Endothelial cell of umbilical vein (primary cell): ENCODE measurements around the gene RFNG. TPM values are rescaled to one million over a fixed set of nuclear protein-coding genes. Genes with fewer than 3 reads are reported as not detected.

Source experiments
- BruUV-seq: library from RNA; stranded (reverse); fragments of 400-500 nt; replicated peaks from 2 replicates; lab custom pipeline; 2021; lab: Mats Ljungman, UMichigan
- CTCF ChIA-PET: fragments of 300-600, 350-600 bp; sonication (Branson Sonifier 250); formaldehyde crosslinking; loops from one replicate; lab custom pipeline; 2021; ENCODE audit warnings: antibody characterized with exemption, inconsistent platforms; lab: Charles Lee
- POLR2A ChIA-PET: fragments of 300-600, 350-600 bp; sonication (Branson Sonifier 250); formaldehyde crosslinking; loops from one replicate; lab custom pipeline; 2021; ENCODE audit warnings: antibody characterized with exemption, inconsistent platforms; lab: Charles Lee
- DNase-seq: peaks from one replicate; pipeline ENCODE4 v3.0.0-alpha.2; 2011; ENCODE audit warnings: low read depth, low spot score
- FAIRE-seq: peaks from 2 replicates; lab custom pipeline; 2011; peaks lifted over from hg19 to GRCh38; lab: Jason Lieb, UNC
- H2AFZ ChIP-seq: 2 replicates; pipeline ENCODE4 v1.6.0; 2012; ENCODE audit warnings: low read depth, low read length, control low read depth, inconsistent platforms
- H3K27ac ChIP-seq: 2 replicates; pipeline ENCODE4 v1.5.1; 2011; ENCODE audit warnings: low read depth, mild to moderate bottlenecking, control low read depth, low read length, moderate library complexity; ENCODE audit not compliant: insufficient read depth
- H3K27me3 ChIP-seq, 2 experiments: 2 replicates each; pipeline versions ENCODE4 v1.6.0 to v1.6.1; 2011; ENCODE audit warnings: low read length in 2 of 2, mixed read lengths in 1 of 2; ENCODE audit not compliant: control insufficient read depth in 2 of 2, insufficient read depth in 2 of 2
- H3K36me3 ChIP-seq, 2 experiments: 2 replicates in 1 of 2; 3 replicates in 1 of 2; pipeline ENCODE4 v1.5.1; 2011; ENCODE audit warnings: low read length in 2 of 2, mild to moderate bottlenecking in 1 of 2, moderate library complexity in 1 of 2; ENCODE audit not compliant: control insufficient read depth in 2 of 2, insufficient read depth in 2 of 2; ENCODE audit errors: extremely low read depth in 1 of 2
- H3K4me1 ChIP-seq: 3 replicates; pipeline ENCODE4 v1.5.1; 2011; ENCODE audit warnings: mild to moderate bottlenecking, low read length; ENCODE audit not compliant: control insufficient read depth, insufficient read depth; ENCODE audit errors: extremely low read depth
- H3K4me2 ChIP-seq: 2 replicates; pipeline ENCODE4 v1.6.1; 2011; ENCODE audit warnings: low read length, control low read depth, mixed read lengths; ENCODE audit not compliant: insufficient read depth
- H3K4me3 ChIP-seq, 3 experiments: fragments of 200-600 bp in 1 of 3; sonication (generic), shearing (Covaris generic) in 1 of 3; replicated peaks in 1 of 3; 2 replicates each; pipeline ENCODE4 v1.5.1; 2011 to 2016; ENCODE audit warnings: control low read depth in 3 of 3, low read length in 3 of 3, mild to moderate bottlenecking in 2 of 3, inconsistent platforms in 1 of 3, low read depth in 1 of 3, moderate library complexity in 1 of 3; ENCODE audit not compliant: insufficient read depth in 1 of 3
- H3K79me2 ChIP-seq: 2 replicates; pipeline ENCODE4 v1.6.0; 2012; ENCODE audit warnings: low read length, inconsistent platforms; ENCODE audit not compliant: control insufficient read depth, insufficient read depth
- H3K9ac ChIP-seq: replicated peaks from 2 replicates; pipeline ENCODE3; 2011; ENCODE audit warnings: low read length, control low read depth; ENCODE audit not compliant: insufficient read depth; ENCODE audit errors: extremely low read depth
- H3K9me1 ChIP-seq: replicated peaks from 3 replicates; pipeline ENCODE4 v1.6.0; 2011; ENCODE audit warnings: mild to moderate bottlenecking, low read length; ENCODE audit not compliant: control insufficient read depth, insufficient read depth; ENCODE audit errors: extremely low read depth
- H3K9me3 ChIP-seq: replicated peaks from 2 replicates; pipeline ENCODE4 v1.5.1; 2012; ENCODE audit warnings: low read length, inconsistent platforms; ENCODE audit not compliant: control insufficient read depth, insufficient read depth
- H4K20me1 ChIP-seq: replicated peaks from 2 replicates; pipeline ENCODE3; 2011; ENCODE audit warnings: mild to moderate bottlenecking, low read length; ENCODE audit not compliant: control insufficient read depth, insufficient read depth; ENCODE audit errors: extremely low read depth
- CTCF ChIP-seq, 2 donors: IDR thresholded peaks; 1 replicate in 1 of 2; 2 replicates in 1 of 2; pipeline ENCODE4 v1.5.1; 2011; ENCODE audit warnings: low read length in 2 of 2, mild to moderate bottlenecking in 2 of 2, moderate library complexity in 2 of 2, control low read depth in 1 of 2, inconsistent platforms in 1 of 2, low read depth in 1 of 2; ENCODE audit not compliant: insufficient read depth in 1 of 2; ENCODE audit errors: extremely low read depth in 1 of 2
- EZH2 ChIP-seq: IDR thresholded peaks from 2 replicates; pipeline ENCODE4 v1.6.1; 2012; ENCODE audit warnings: borderline replicate concordance, low read depth, mild to moderate bottlenecking, moderate library complexity, low read length, inconsistent platforms; ENCODE audit not compliant: severe bottlenecking
- FOS ChIP-seq: IDR thresholded peaks from 2 replicates; pipeline ENCODE4 v1.6.1; 2011; ENCODE audit warnings: mild to moderate bottlenecking, low read length, moderate library complexity, borderline replicate concordance; ENCODE audit not compliant: insufficient read depth
- GATA2 ChIP-seq: IDR thresholded peaks from 2 replicates; pipeline ENCODE4 v1.7.0; 2011; ENCODE audit warnings: low read depth, mild to moderate bottlenecking, moderate library complexity, mixed read lengths, low read length; ENCODE audit not compliant: insufficient read length, insufficient read depth
- JUN ChIP-seq: IDR thresholded peaks from 2 replicates; pipeline ENCODE4 v1.6.1; 2011; ENCODE audit warnings: borderline replicate concordance, low read depth; ENCODE audit not compliant: insufficient read length, insufficient read depth
- MAX ChIP-seq: IDR thresholded peaks from 2 replicates; pipeline ENCODE4 v1.6.1; 2011; ENCODE audit not compliant: insufficient read depth, insufficient read length
- MYC ChIP-seq: IDR thresholded peaks from one replicate; pipeline ENCODE4 v1.6.1; 2011; ENCODE audit warnings: mild to moderate bottlenecking, low read depth, low read length
- POLR2A ChIP-seq: IDR thresholded peaks from 2 replicates; pipeline ENCODE4 v1.6.1; 2012; ENCODE audit warnings: low read depth, mild to moderate bottlenecking, control low read depth, low read length
- POLR2AphosphoS5 ChIP-seq: IDR thresholded peaks from 2 replicates; pipeline ENCODE4 v1.6.1; 2012; ENCODE audit warnings: low read depth, mild to moderate bottlenecking, control low read depth, low read length, moderate library complexity; ENCODE audit not compliant: insufficient read depth
- dilution Hi-C: fragments of 300-500 bp; cut with MboI; formaldehyde crosslinking; loops from one replicate; pipeline ENCODE4 v1.15.0; 2019; ENCODE audit warnings: low sequenced_read_pairs; ENCODE audit not compliant: extremely low pct_ligation_motif_present
- intact Hi-C: fragments of 100-400 bp; cut with micrococcal nuclease; formaldehyde crosslinking; loops from one replicate; pipeline ENCODE4 v1.10.0; 2022
- polyA plus RNA-seq, 4 experiments: library from polyadenylated mRNA; depleted of rRNA in 3 of 4; stranded (reverse) in 3 of 4; unstranded in 1 of 4; fragments of >200 nt; gene quantifications; 2 replicates each; pipeline versions ENCODE4 v1.2.1 to v1.2.3, GENCODE V29; 2011 to 2012; ENCODE audit warnings: missing spikeins in 1 of 4
- total RNA-seq: library from RNA; stranded (reverse); gene quantifications from 2 replicates; pipeline ENCODE4 v1.2.3, GENCODE V29; 2021

Gene RFNG
- total and polyA plus RNA-seq, 2 donors (not counting 3 experiments of a cell fraction or from before 2014, with no cell fraction given) = 33.7 to 40.0 TPM

GRCh38 chr17:82015311-82015971 lies 36.2 kb downstream of the RFNG start:
- ChIA-PET CTCF (interaction anchor here (2.6 to 9.1 kb wide), 2 partner anchors 12 to 55 kb away, joined by 8 to 345 read pairs; partner anchors contain the start of gene NOTUM), POLR2A (no interaction called here)
- Histone ChIP-seq H3K4me3 (no peak overlapping the region), H3K4me1 (no peaks in the 10 kb centered on the region), H3K4me2 (no peak overlapping the region), H3K9me3 (no peaks in the 10 kb centered on the region), H3K36me3 (no peaks in the 10 kb centered on the region), H3K79me2 (no peaks in the 10 kb centered on the region), H3K9me1 (no peaks in the 10 kb centered on the region), H4K20me1 (no peaks in the 10 kb centered on the region), H3K27ac (no peak overlapping the region), H3K27me3 (no peaks in the 10 kb centered on the region), H3K9ac (no peak overlapping the region), H2AFZ (no peak overlapping the region)
- no peak for DNase-seq
- no peak for FAIRE-seq
- intact Hi-C loops = no loop called here
- TF ChIP-seq POLR2A (no peak), POLR2AphosphoS5 (no peak), EZH2 (no peak), JUN (no peak), CTCF (IDR thresholded peaks at IDR 0.05; ENCODE audit: extremely low read depth in 1 of 2, insufficient read depth in 1 of 2, low read depth in 1 of 2, low read length in 2 of 2) (no peak), GATA2 (no peak), MYC (no peak), MAX (no peak), FOS (no peak)
- dilution Hi-C loops = no loop called here
- no TSS peak for BruUV-seq
